Measurements from ENCODE around the gene NCL.

- TF ChIP-seq CTCF (IDR thresholded peaks at IDR 0.05; ENCODE audit: low read depth, low read length, poor library complexity, severe bottlenecking), result no peak
- no peak for TF ChIP-seq EZH2phosphoT487 (IDR thresholded peaks at IDR 0.05; ENCODE audit: borderline replicate concordance, low read length)
These were observed 9.1 kb downstream of the NCL start for GRCh38 chr2:231455222-231455621.

Measured in DOHH2 (cell line).